PC-9 (cell line): ENCODE results near the gene RAB7A. TPM values are rescaled to one million over a fixed set of nuclear protein-coding genes. Genes with fewer than 3 reads are reported as not detected.

ENCODE experiments used
- BruUV-seq: library from RNA; stranded (reverse); fragments of 400-500 nt; replicated peaks from 2 replicates; lab custom pipeline; 2021; lab: Mats Ljungman, UMichigan
- CTCF ChIA-PET: fragments of 300-600 bp; sonication (Branson Sonifier 250); formaldehyde crosslinking; loops from one replicate; lab custom pipeline; 2022; ENCODE audit warnings: antibody characterized with exemption; lab: Charles Lee
- POLR2A ChIA-PET: fragments of 300-600 bp; sonication (Branson Sonifier 250); formaldehyde crosslinking; loops from one replicate; lab custom pipeline; 2022; ENCODE audit warnings: antibody characterized with exemption; ENCODE audit not compliant: unreplicated experiment; lab: Charles Lee
- DNase-seq, 2 experiments: peaks; one replicate each; pipeline versions ENCODE4 v3.0.0 to v3.0.0-alpha.2; 2015 to 2022; ENCODE audit warnings: mixed read lengths in 1 of 2
- H2AFZ ChIP-seq: fragments of 200-600 bp; sonication (generic); 2 replicates; pipeline ENCODE4 v1.8.1; 2017; ENCODE audit warnings: antibody characterized with exemption
- H3F3A ChIP-seq: fragments of 200-600 bp; sonication (generic); 2 replicates; pipeline ENCODE4 v1.8.1; 2017; ENCODE audit warnings: antibody characterized with exemption, mild to moderate bottlenecking, low read depth; ENCODE audit not compliant: insufficient read depth
- H3K27ac ChIP-seq: fragments of 200-600 bp; sonication (generic); 2 replicates; pipeline ENCODE4 v1.6.1; 2016; ENCODE audit warnings: mixed run types
- H3K27me3 ChIP-seq: fragments of 200-600 bp; sonication (generic); 2 replicates; pipeline ENCODE4 v1.6.1; 2016; ENCODE audit warnings: low read depth, mixed run types; ENCODE audit not compliant: insufficient read depth
- H3K36me3 ChIP-seq: fragments of 200-600 bp; sonication (generic); 2 replicates; pipeline ENCODE4 v1.6.1; 2016; ENCODE audit warnings: low read depth, mixed run types
- H3K4me1 ChIP-seq: fragments of 200-600 bp; sonication (generic); replicated peaks from 2 replicates; pipeline ENCODE4 v1.6.1; 2016; ENCODE audit warnings: mixed run types; ENCODE audit not compliant: insufficient read depth
- H3K4me2 ChIP-seq: fragments of 200-600 bp; sonication (generic); 2 replicates; pipeline ENCODE4 v1.6.1; 2017; ENCODE audit warnings: mixed run types
- H3K4me3 ChIP-seq: fragments of 200-600 bp; sonication (generic); 2 replicates; pipeline ENCODE4 v1.6.1; 2016; ENCODE audit warnings: mixed run types
- H3K79me2 ChIP-seq: fragments of 200-600 bp; sonication (generic); 2 replicates; pipeline ENCODE4 v1.6.1; 2017; ENCODE audit warnings: low read depth, mixed run types
- H3K9me2 ChIP-seq: fragments of 200-600 bp; sonication (generic); 2 replicates; pipeline ENCODE4 v1.8.1; 2017; ENCODE audit warnings: mild to moderate bottlenecking; ENCODE audit not compliant: insufficient read depth
- H3K9me3 ChIP-seq: fragments of 200-600 bp; sonication (generic); 2 replicates; pipeline ENCODE4 v1.8.1; 2016; ENCODE audit warnings: low read depth; ENCODE audit not compliant: insufficient read depth
- H4K20me1 ChIP-seq: fragments of 200-600 bp; sonication (generic); 2 replicates; pipeline ENCODE4 v1.8.1; 2017; ENCODE audit not compliant: insufficient read depth
- EZH2 ChIP-seq: fragments of 200-600 bp; sonication (generic); IDR thresholded peaks from 2 replicates; pipeline ENCODE4 v1.8.0; 2017; ENCODE audit warnings: antibody characterized with exemption, low read depth
- intact Hi-C: fragments of 100-400 bp; cut with micrococcal nuclease; formaldehyde crosslinking; loops from one replicate; pipeline ENCODE4 v1.10.0; 2022; ENCODE audit not compliant: unreplicated experiment
- total RNA-seq: library from RNA; stranded (reverse); gene quantifications from 2 replicates; pipeline ENCODE4 v1.2.3, GENCODE V29; 2021
- TF ChIP-seq, protein P1 (sequence below): fragments of 200-600 bp; sonication (generic); conservative IDR thresholded peaks from 2 replicates; pipeline ENCODE4 v1.6.1; 2017; ENCODE audit warnings: mixed run types, antibody characterized with exemption, mild to moderate bottlenecking, moderate library complexity

The RAB7A gene
- total RNA-seq, 1 experiment from 2014 or later: 319 TPM

- no peaks in the 10 kb centered on the region for H3K79me2 ChIP-seq
- H3K36me3 ChIP-seq: no peaks in the 10 kb centered on the region
- H2AFZ ChIP-seq: no peak overlapping the region
- POLR2A ChIA-PET: interaction anchor here (0.6 kb wide), 1 partner anchor 20 kb away, joined by 5 read pairs; no protein-coding TSS in a partner anchor
- no peaks in the 10 kb centered on the region for H3K27me3 ChIP-seq
- H4K20me1 ChIP-seq: no peaks in the 10 kb centered on the region
- H3K9me3 ChIP-seq: no peaks in the 10 kb centered on the region
- CTCF ChIA-PET: no interaction called here
- H3K9me2 ChIP-seq: no peaks in the 10 kb centered on the region
- no peak overlapping the region for H3K4me3 ChIP-seq
- intact Hi-C loops: no loop called here
- no TSS peak for BruUV-seq
- H3K4me1 ChIP-seq: no peaks in the 10 kb centered on the region
- H3F3A ChIP-seq: peaks cover 3% of the 10 kb centered on the region; the same call in 1 of the 2 replicates
- no peak overlapping the region for H3K4me2 ChIP-seq
- H3K27ac ChIP-seq: no peak overlapping the region
- TF ChIP-seq, protein P1, sequence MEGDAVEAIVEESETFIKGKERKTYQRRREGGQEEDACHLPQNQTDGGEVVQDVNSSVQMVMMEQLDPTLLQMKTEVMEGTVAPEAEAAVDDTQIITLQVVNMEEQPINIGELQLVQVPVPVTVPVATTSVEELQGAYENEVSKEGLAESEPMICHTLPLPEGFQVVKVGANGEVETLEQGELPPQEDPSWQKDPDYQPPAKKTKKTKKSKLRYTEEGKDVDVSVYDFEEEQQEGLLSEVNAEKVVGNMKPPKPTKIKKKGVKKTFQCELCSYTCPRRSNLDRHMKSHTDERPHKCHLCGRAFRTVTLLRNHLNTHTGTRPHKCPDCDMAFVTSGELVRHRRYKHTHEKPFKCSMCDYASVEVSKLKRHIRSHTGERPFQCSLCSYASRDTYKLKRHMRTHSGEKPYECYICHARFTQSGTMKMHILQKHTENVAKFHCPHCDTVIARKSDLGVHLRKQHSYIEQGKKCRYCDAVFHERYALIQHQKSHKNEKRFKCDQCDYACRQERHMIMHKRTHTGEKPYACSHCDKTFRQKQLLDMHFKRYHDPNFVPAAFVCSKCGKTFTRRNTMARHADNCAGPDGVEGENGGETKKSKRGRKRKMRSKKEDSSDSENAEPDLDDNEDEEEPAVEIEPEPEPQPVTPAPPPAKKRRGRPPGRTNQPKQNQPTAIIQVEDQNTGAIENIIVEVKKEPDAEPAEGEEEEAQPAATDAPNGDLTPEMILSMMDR: no peak
- no peak for TF ChIP-seq EZH2
- no peak for DNase-seq
These were observed 24.4 kb upstream of the RAB7A start for GRCh38 chr3:128701342-128702212.

DNA sequence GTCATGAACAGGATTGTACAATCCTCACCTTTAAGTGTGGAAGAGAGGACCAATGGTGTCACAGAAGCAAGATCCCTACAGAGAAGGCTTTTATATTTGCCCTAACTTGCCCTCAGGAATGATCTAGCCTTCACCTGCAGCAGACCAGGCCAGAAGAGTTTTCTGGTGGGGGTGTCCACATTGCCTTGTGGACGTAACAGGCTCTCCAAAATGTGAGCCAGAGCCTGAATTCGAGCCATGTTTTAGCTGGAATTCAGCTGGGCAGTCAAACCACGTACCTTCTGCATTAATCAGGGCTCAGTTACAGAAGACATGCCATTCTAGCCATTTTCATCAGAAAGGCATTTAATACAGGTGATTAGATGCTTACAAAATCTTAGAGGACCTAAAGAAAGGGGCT is 23.6 kb upstream of the RAB7A start:
- Histone ChIP-seq H4K20me1 (no peaks in the 10 kb centered on the region), H3K4me2 (no peak overlapping the region), H3K27me3 (no peaks in the 10 kb centered on the region), H2AFZ (no peak overlapping the region), H3K4me3 (no peak overlapping the region), H3K9me3 (no peaks in the 10 kb centered on the region), H3F3A (peaks cover 2% of the 10 kb centered on the region; the same call in 1 of the 2 replicates), H3K36me3 (no peaks in the 10 kb centered on the region), H3K4me1 (no peaks in the 10 kb centered on the region), H3K79me2 (no peaks in the 10 kb centered on the region), H3K9me2 (no peaks in the 10 kb centered on the region), H3K27ac (no peak overlapping the region)
- no TSS peak for BruUV-seq
- CTCF ChIA-PET: no interaction called here
- TF ChIP-seq, protein P1: no peak
- no peak for TF ChIP-seq EZH2
- no peak for DNase-seq
- intact Hi-C loops: no loop called here
- POLR2A ChIA-PET: no interaction called here

- no peak for TF ChIP-seq EZH2
- TF ChIP-seq, protein P1: no peak
- H3K27me3 ChIP-seq: no peaks in the 10 kb centered on the region
- POLR2A ChIA-PET: interaction anchor here (0.7 kb wide), 1 partner anchor 457 kb away, joined by 3 read pairs; no protein-coding TSS in a partner anchor
These were observed 22.4 kb upstream of the RAB7A start for GRCh38 chr3:128703561-128703960.

More at GRCh38 chr3:128703561-128703960, 22.4 kb upstream of the RAB7A start:
- CTCF ChIA-PET: interaction anchor here (1.1 kb wide), 1 partner anchor 23 kb away, joined by 7 read pairs; no protein-coding TSS in a partner anchor
- H4K20me1 ChIP-seq: no peaks in the 10 kb centered on the region
- no peak for DNase-seq
- H3K27ac ChIP-seq: no peak overlapping the region
- H3K9me3 ChIP-seq: no peaks in the 10 kb centered on the region
- H2AFZ ChIP-seq: no peak overlapping the region
- no peaks in the 10 kb centered on the region for H3K9me2 ChIP-seq
- H3K4me3 ChIP-seq: no peak overlapping the region
- BruUV-seq: no TSS peak
- H3K4me2 ChIP-seq: no peak overlapping the region
- no peaks in the 10 kb centered on the region for H3F3A ChIP-seq
- H3K79me2 ChIP-seq: no peaks in the 10 kb centered on the region
- peaks cover 11% of the 10 kb centered on the region for H3K4me1 ChIP-seq
- intact Hi-C loops: no loop called here
- no peaks in the 10 kb centered on the region for H3K36me3 ChIP-seq
